Measurements from ENCODE around the gene IL1RAPL1. TPM values are rescaled to one million over a fixed set of nuclear protein-coding genes. Genes with fewer than 3 reads are reported as not detected.

The IL1RAPL1 gene
- total RNA-seq, 2 donors from 2014 or later, result 0.54 TPM; not detected in 1

GRCh38 chrX:29652484-29652883, 1065.2 kb downstream of the IL1RAPL1 start:
- Histone ChIP-seq H3K9me3 (no peaks in the 10 kb centered on the region), H3K4me3 (no peak overlapping the region), H3K27ac (no peak overlapping the region), H3K36me3 (no peaks in the 10 kb centered on the region), H3K4me1 (ENCODE audit: control insufficient read depth in 1 of 2, low read depth in 2 of 2) (no peaks in the 10 kb centered on the region), H3K27me3 (replicated peaks; ENCODE audit: insufficient read depth) (no peaks in the 10 kb centered on the region)
- TF ChIP-seq CTCF (IDR thresholded peaks at IDR 0.05), result no peak
- ATAC-seq (ENCODE audit: insufficient number of reproducible peaks, low FRiP score, low read depth) (no peak), DNase-seq (ENCODE audit: low spot score) (no peak)

- Histone ChIP-seq H3K9me3 (no peaks in the 10 kb centered on the region), H3K27ac (no peak overlapping the region), H3K36me3 (no peaks in the 10 kb centered on the region), H3K4me1 (ENCODE audit: control insufficient read depth in 1 of 2, low read depth in 2 of 2) (no peaks in the 10 kb centered on the region), H3K27me3 (replicated peaks; ENCODE audit: insufficient read depth) (no peaks in the 10 kb centered on the region), H3K4me3 (no peak overlapping the region)
- ATAC-seq (ENCODE audit: insufficient number of reproducible peaks, low FRiP score, low read depth), result no peak
- no peak for DNase-seq (ENCODE audit: low spot score)
- no peak for TF ChIP-seq CTCF (IDR thresholded peaks at IDR 0.05)
These were observed 1066.5 kb downstream of the IL1RAPL1 start for GRCh38 chrX:29653721-29654120.

GRCh38 chrX:29659911-29660310, 1072.7 kb downstream of the IL1RAPL1 start:
- Histone ChIP-seq H3K27ac (no peak overlapping the region), H3K27me3 (replicated peaks; ENCODE audit: insufficient read depth) (no peaks in the 10 kb centered on the region), H3K9me3 (no peaks in the 10 kb centered on the region), H3K4me3 (no peak overlapping the region), H3K36me3 (no peaks in the 10 kb centered on the region), H3K4me1 (ENCODE audit: control insufficient read depth in 1 of 2, low read depth in 2 of 2) (peaks cover 3 to 7% of the 10 kb centered on the region in 2 donors)
- ATAC-seq (ENCODE audit: insufficient number of reproducible peaks, low FRiP score, low read depth) (no peak), DNase-seq (ENCODE audit: low spot score) (no peak)
- no peak for TF ChIP-seq CTCF (IDR thresholded peaks at IDR 0.05)

GRCh38 chrX:29661290-29661689, 1074.0 kb downstream of the IL1RAPL1 start:
- no peak for TF ChIP-seq CTCF (IDR thresholded peaks at IDR 0.05)
- H3K4me3 ChIP-seq, result no peak overlapping the region
- H3K4me1 ChIP-seq (ENCODE audit: control insufficient read depth in 1 of 2, low read depth in 2 of 2), result peaks cover 3 to 7% of the 10 kb centered on the region in 2 donors
- no peak for DNase-seq (ENCODE audit: low spot score)
- no peak for ATAC-seq (ENCODE audit: insufficient number of reproducible peaks, low FRiP score, low read depth)
- H3K36me3 ChIP-seq, result no peaks in the 10 kb centered on the region
- H3K27me3 ChIP-seq (replicated peaks; ENCODE audit: insufficient read depth), result no peaks in the 10 kb centered on the region
- peak overlapping the region in 1 of 2 donors; percentile 47 for H3K27ac ChIP-seq
- no peaks in the 10 kb centered on the region for H3K9me3 ChIP-seq

GRCh38 chrX:29662101-29662500, 1074.9 kb downstream of the IL1RAPL1 start:
- no peaks in the 10 kb centered on the region for H3K36me3 ChIP-seq
- H3K4me3 ChIP-seq, result no peak overlapping the region
- H3K4me1 ChIP-seq (ENCODE audit: control insufficient read depth in 1 of 2, low read depth in 2 of 2), result peaks cover 3 to 7% of the 10 kb centered on the region in 2 donors
- DNase-seq (ENCODE audit: low spot score) (no peak), ATAC-seq (ENCODE audit: insufficient number of reproducible peaks, low FRiP score, low read depth) (no peak)
- H3K27ac ChIP-seq, result peak overlapping the region in 1 of 2 donors; percentile 47
- TF ChIP-seq CTCF (IDR thresholded peaks at IDR 0.05), result no peak
- no peaks in the 10 kb centered on the region for H3K9me3 ChIP-seq
- no peaks in the 10 kb centered on the region for H3K27me3 ChIP-seq (replicated peaks; ENCODE audit: insufficient read depth)

Measured in thoracic aorta (tissue), 2 donors.